Inferior parietal cortex (tissue), 1 donor: ENCODE measurements around the gene PTPN3.
"Not testable (repeated sequence)": the region's sequence is repeated elsewhere in the genome, so short reads cannot be mapped to it uniquely, and the experiment has no call there.

ENCODE experiments used
- DNase-seq: peaks from one replicate; pipeline ENCODE4 v3.0.0-alpha.2; 2016; ENCODE audit errors: extremely low spot score

The PTPN3 gene

DNA sequence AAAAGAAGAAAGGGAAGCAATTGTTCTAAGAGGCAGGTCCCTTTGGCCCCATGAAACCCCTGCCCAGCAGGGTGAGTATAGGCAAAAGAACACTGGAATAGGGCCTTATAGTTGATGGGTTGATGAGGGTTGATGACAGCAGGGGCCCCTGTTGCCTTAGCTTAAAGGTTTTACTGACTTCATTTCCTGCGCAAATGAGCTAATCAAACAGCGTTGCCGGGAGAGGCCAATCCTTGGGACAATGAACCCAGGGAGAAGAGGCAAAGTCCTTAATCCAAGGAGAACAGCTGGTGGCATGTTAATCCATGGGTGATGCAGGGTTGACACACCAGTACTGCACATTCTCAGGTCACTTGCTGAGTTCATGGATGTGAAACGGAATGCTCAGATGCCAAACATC lies 155.2 kb downstream of the PTPN3 start:
- no peak for DNase-seq

DNA sequence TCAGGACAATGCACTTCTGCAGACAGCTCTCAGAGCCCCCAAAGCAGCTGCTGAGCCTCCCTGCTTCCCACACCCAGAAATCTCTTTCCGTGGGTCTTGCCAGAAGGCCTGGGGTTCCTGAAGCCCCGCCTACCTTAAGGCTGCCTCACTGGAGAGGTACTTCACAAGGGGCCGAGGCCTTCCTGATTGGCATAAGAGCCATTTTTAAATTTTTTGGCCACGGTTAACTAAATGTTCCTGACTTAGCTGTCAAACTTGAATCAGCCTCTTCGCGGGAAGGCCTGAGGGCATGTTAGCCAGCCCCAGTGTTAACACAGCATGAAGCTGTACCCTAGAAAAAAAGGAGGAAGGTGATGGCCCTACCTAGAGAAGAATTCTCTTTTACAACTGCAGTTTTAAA lies 156.5 kb downstream of the PTPN3 start:
- no peak for DNase-seq

DNA sequence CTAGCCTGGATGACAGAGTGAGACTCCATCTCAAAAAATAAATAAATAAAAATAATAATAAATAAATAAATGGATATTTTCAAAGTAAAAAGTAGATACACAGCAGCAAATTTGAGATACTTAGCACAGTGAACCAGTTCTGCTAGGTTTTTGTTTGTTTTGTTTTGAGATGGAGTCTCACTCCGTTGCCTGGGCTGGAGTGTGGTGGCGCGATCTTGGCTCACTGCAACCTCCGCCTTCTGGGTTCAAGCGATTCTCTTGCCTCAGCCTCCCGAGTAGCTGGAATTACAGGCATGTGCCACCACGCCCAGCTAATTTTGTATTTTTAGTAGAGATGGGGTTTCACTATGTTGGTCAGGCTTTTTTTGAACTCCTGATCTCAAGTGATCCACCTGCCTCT lies 157.1 kb downstream of the PTPN3 start:
- not testable (repeated sequence) for DNase-seq

DNA sequence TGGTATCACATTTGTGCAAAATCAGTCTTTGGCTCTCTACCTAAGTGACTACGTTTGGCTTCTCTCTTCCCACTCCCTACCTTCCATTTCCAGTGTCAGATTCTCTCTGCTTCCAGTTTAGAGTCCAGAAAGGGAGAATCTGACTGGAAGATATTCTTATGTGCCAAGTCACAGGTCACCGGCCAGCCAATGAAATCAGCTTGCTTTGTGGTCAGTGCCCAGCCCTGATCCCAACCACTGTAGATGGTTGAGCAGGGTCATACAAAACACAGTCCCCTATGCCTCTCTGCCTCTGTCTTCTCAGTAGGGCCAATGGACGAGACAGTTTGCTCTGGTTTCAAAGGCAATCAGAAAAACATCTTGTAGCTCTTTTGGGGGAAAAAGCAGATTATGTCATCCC lies 161.7 kb downstream of the PTPN3 start:
- DNase-seq = no peak

DNA sequence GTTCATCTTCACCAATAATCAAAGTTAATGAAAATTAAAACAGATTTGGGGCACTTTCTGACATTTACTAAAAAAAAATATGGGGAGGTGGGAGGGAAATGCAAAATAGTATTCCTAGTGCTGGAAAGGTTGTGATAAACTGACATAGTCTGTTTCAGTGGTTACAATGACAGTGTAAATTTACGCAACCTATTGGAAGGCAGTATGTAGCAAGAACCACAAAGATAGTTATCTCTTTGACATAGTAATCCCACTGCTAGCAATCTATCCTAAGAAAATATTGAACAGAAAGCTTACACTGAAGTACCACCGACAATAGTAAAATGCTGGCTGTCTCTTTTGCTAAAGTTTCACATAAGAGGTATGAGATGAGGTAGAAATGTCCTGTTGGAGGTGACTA lies 162.2 kb downstream of the PTPN3 start:
- DNase-seq = no peak

DNA sequence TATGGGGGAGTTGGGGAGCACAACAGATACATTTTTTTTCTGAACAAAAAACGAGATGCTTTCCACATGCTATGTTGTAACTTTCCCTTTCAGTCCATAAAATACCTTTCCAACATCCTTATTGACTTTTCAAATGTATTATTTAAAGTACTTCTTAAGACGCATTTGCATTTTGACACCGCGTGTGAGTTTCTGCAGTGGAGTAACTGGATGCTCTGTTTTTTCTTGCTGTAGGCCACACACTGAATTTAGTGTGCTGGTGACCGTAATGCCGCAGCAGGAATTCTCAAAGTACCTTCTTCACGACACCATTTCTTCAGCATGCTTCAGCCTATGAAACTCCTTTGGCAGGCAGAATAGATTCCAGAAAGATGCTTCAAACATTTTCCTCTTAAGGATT lies 163.0 kb downstream of the PTPN3 start:
- DNase-seq = no peak

DNA sequence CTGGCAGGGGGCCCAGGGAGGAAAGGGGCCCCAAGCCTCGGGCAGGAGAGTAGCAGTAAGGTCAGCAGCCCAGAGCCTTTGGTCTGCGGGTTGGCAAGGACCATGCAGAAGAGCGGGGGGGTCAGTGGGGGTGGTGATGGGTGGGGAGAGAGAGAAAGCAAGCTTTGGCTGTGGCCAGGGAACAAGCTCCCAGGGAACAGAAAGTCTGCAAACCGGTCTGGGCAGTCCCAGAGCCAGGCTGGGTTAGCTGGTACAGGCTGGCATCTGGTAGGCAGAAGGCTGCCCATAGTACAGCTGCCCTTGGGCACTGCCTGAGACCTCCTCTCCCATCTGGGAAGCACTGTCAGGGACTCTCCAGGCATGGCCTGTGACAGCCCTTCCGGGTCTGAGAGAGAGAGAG lies 166.8 kb downstream of the PTPN3 start:
- DNase-seq = no peak

DNA sequence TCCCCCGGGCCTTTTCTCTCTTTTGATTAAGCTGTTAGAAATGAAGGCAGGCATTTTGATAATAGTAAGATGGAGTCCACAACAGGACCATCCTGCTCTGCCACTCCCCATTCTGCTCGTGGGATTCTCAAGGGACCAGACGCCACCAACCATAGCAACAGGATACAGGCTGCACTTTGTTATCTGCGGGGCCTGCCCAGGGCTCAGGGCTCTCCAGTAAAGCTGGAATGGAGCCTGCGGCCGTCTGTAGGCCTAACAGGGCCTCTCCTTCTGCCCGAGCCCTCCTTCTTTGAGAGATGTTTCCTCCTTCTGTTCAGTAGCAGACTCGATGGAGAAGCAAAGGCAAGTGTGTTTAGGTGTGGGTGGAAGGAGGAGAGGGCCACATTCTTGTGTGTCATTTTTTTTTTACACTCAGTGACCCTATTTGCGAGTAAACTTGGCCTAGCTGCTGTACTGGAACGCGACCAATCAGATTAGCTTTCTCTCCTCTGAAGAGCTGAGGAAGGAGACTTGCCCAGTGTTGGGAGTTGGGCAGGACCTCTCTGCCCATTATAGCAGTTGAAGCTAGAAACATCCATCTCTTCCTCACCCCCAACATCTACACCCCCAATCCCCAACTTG lies 168.4 kb downstream of the PTPN3 start:
- DNase-seq = no peak

DNA sequence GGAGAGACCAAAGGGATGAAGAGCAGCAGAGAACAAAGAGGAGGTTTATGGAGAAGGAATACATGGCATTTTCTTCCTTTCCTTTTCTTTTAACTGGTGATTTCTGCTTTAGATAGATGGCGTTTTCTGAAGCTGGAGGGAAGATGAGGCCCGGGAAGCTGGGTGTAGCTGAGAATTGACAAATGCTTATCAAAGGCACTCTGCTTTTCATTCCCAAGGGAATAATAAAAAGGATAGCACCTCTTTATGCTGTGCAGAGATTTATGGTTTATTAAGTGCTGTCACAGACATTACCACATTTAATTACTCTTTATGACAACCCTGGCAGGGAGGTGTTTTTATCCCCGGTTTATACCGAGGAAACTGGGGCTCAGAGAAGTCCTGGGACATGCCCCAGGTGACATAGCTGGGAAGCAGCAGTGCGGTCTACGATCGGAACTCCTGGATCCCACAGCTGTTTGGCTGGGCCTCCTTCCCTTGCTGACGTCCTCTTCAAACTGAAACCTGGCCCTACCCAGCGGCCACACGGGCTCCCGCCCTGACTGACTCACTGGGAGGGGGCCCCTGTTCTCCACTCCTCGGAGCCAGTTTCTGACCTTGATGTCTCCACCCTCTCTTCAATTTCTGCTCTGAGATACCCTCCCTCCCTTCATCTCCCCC lies 169.0 kb downstream of the PTPN3 start:
- DNase-seq = no peak
